IMR-90 (cell line): ENCODE data around the gene TMC3.

Source experiments
- CHD1 ChIP-seq: IDR thresholded peaks from 2 replicates; pipeline ENCODE4 v1.6.1; 2012; ENCODE audit warnings: low read depth, low read length, improper control_type of control experiment
- MAZ ChIP-seq: IDR thresholded peaks from 2 replicates; pipeline ENCODE4 v1.6.1; 2012; ENCODE audit warnings: low read depth, mild to moderate bottlenecking, low read length, improper control_type of control experiment, moderate library complexity, borderline replicate concordance
- RAD21 ChIP-seq: IDR thresholded peaks from 2 replicates; pipeline ENCODE4 v1.6.1; 2012; ENCODE audit warnings: low read length, improper control_type of control experiment
- TF ChIP-seq, protein P1 (sequence below): conservative IDR thresholded peaks from 2 replicates; pipeline ENCODE4 v1.5.1; 2012; ENCODE audit warnings: mild to moderate bottlenecking, low read depth, low read length, improper control_type of control experiment

GRCh38 chr15:81357180-81357686, 16.8 kb downstream of the TMC3 start:
- TF ChIP-seq, protein P1, sequence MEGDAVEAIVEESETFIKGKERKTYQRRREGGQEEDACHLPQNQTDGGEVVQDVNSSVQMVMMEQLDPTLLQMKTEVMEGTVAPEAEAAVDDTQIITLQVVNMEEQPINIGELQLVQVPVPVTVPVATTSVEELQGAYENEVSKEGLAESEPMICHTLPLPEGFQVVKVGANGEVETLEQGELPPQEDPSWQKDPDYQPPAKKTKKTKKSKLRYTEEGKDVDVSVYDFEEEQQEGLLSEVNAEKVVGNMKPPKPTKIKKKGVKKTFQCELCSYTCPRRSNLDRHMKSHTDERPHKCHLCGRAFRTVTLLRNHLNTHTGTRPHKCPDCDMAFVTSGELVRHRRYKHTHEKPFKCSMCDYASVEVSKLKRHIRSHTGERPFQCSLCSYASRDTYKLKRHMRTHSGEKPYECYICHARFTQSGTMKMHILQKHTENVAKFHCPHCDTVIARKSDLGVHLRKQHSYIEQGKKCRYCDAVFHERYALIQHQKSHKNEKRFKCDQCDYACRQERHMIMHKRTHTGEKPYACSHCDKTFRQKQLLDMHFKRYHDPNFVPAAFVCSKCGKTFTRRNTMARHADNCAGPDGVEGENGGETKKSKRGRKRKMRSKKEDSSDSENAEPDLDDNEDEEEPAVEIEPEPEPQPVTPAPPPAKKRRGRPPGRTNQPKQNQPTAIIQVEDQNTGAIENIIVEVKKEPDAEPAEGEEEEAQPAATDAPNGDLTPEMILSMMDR, result no peak
- no peak for TF ChIP-seq RAD21
- TF ChIP-seq MAZ, result no peak
- TF ChIP-seq CHD1, result no peak
